Mesangial cell (primary cell): ENCODE data around the gene DUT. TPM values are rescaled to one million over a fixed set of nuclear protein-coding genes. Genes with fewer than 3 reads are reported as not detected.

ENCODE experiments used
- total RNA-seq: library from RNA; depleted of rRNA; stranded (reverse); fragments of >200 nt; gene quantifications from 2 replicates; pipeline ENCODE4 v1.2.3, GENCODE V29; 2015

Gene DUT
- total RNA-seq = 40.8 and 73.2 TPM in 2 replicates

DNA sequence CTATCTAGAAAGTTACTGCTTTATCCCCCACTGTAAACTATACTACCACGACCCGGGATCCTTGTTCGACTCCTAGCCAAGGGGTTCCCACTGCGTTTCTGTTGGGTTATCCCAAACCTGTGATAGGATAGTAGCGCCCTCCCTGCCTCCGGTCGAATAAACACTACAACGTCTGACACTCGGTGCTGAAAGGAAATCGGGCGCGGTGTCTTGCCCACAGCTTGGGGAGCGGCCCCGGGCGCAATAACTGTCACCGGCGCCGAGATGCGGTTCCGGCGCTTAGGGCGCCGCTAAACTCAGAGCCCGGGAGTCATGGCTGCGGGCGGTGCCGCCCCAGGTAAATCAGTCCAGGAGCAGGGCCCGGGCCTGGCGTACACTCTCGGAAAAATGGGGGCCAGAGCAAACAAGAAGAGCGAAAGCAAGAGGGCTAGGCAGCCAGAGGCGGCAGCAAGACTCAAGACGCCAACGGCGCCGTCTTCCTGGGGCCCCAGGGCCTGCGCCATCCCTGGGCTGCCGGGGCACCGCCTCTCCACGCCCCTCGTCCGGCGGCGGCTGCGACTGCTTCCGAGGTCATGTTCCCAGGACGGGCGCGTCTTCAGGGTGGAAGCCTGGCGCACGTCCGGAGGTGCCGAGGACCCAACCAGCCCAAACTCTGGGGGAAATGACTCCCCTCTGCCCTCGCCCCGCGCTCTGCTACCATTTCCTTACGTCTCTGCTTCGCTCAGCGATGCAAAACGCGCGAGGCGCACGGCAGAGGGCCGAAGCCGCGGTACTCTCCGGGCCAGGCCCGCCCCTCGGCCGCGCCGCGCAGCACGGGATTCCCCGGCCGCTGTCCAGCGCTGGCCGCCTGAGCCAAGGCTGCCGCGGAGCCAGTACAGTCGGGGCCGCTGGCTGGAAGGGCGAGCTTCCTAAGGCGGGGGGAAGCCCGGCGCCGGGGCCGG is at the start of gene DUT:
TSS of gene DUT (plus strand) at position 575 of the 941 bp plus-strand sequence. CDS start at position 662, 87 bp downstream.

Other genes starting within 250 kb of the DUT start
- gene SLC24A5, start 210.4 kb upstream of the DUT start, total RNA-seq = not detected in 2 replicates
- 9.5 and 15.2 TPM in 2 replicates for gene MYEF2, start 153.1 kb upstream of the DUT start, total RNA-seq
- under 0.01 TPM in 1 of 2 replicates, not detected in the other for gene CTXN2, start 139.8 kb upstream of the DUT start, total RNA-seq
- gene SLC12A1, start 125.1 kb upstream of the DUT start, total RNA-seq = under 0.01 and 0.25 TPM in 2 replicates